ENCODE measurements around the gene USF2. TPM values are rescaled to one million over a fixed set of nuclear protein-coding genes. Genes with fewer than 3 reads are reported as not detected.

Gene USF2
- polyA plus RNA-seq, 12 donors = 91.0 to 157 (median 104) TPM; not detected in 1

DNA sequence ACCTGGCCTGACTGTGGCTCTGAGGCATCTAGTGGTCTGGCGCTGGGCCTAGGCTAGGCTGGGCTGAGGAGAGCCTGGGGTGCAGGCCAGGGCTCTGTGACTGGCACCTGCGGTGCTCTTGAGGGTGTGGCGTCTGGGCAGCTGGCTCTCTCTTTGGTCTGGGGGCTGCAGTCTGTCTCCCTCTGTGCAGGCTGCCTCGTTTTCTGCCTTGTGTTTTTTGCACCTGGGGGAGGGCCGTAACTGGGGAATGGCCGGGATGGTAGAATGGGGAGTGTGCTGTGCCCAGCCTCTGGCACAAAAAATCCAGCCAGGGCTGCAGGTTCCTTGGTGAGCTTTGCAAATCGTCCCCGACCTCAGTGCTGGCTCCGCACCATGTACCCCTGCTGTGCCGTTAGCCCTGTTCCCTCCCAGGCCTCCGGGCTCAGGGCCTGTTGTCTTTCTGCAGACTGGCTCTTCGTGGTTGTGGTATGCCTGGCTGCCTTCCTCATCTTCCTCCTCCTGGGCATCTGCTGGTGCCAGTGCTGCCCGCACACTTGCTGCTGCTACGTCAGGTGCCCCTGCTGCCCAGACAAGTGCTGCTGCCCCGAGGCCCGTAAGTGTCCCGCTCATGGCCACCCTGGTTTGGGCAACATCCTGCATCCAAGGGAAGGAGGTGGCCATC, 6.5 kb upstream of the USF2 start:
- DNase-seq = no peak

DNA sequence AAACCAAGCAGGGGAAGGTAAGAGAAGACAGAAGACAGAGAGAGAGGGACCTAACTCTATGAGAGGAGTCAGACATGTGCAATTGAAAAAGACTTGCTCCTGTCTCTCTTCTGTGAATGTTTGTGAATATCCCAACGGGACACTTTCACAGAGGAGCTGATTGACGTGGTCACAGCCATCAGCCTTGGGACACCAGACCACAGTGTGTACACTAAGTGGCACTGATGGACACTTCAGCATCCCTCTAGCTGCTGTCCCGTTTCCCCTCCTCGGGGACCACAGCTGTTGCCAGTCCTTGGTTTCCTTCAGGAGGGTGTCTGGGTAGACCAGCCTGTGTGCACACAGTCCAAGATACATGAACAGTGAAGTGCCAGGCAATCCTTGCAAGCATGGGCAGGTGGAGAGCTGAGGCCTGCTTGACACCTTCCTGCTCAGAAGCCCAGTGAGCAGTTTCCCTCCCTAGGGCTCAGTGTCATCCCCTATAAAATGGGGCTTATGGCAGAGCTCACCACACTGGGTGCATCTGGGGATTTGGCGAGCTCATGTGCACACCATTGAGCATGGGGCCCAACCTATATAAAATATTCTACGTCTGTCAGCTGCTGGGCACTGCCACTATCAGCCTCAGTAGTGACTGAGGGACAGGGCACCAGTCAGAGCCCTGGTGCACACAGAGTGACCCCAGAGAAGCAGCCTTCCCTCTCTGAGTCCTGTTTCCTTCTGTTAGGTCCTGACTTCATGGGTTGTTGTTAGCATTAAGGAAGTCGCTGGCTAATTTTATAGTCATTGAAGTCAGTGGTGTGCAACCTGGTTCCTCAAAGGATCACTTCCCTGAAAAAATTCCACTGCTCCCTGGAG, 4.3 kb upstream of the USF2 start:
- DNase-seq = no peak

DNA sequence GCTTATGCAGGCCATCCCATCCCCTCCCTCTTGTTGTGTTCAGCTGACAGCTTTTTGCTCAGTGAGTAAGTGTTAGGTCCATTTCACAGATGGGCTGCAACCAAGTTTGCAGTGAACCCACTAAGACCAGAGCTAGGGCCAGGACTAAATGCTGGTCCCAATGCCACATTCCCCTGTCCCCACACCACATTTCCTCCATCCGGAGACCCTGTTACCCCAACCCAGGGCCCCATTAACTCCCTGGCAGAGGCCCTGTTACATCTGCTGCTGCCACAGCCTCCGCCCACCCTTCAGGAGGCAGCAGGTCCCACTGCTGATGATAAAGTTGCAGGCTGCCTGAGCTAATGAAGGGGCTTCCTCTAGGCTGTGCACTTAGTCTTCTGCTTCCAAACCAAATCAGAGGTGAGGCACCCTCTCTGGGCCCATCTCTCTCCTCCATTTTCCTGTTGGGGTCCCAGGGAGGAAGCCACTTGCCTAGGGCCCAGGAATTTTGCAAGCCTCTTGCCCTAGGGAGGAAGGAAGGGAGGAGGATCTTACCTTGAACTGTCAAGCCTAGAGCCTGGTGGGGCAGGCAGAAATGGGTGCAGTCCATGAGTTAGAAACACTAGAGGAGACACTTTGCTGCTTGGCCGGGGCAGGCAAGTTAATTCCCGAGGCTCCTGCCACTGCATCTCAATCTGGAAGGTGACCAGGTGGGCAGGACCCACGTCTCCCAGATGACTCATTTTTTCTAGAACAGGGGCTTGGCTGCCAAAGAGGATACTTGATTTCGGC, 3.4 kb upstream of the USF2 start:
- DNase-seq = no peak

DNA sequence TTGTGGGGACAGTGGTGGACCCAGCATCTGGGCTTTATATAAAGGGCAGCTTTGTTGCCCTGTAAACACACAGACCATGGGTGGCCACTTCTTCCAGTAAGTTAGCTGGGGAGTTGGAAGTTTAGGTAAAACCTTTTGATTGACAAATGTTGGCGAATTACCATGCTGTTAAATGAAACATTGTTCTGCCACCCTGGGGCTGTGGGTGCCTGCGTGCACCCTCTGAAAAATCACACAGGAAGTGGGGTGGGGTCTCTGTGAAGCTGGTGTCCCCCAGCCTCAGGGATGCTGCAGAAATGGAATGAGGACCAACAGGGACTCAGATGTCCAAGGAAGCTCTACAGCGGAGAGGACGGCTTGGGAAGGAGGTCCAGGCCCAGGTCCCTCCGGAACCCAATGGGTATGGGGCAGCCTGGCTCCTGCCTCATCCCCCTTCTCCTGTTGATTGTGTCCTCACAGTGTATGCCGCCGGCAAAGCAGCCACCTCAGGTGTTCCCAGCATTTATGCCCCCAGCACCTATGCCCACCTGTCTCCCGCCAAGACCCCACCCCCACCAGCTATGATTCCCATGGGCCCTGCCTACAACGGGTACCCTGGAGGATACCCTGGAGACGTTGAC, 2.8 kb upstream of the USF2 start:
- no peak for DNase-seq

DNA sequence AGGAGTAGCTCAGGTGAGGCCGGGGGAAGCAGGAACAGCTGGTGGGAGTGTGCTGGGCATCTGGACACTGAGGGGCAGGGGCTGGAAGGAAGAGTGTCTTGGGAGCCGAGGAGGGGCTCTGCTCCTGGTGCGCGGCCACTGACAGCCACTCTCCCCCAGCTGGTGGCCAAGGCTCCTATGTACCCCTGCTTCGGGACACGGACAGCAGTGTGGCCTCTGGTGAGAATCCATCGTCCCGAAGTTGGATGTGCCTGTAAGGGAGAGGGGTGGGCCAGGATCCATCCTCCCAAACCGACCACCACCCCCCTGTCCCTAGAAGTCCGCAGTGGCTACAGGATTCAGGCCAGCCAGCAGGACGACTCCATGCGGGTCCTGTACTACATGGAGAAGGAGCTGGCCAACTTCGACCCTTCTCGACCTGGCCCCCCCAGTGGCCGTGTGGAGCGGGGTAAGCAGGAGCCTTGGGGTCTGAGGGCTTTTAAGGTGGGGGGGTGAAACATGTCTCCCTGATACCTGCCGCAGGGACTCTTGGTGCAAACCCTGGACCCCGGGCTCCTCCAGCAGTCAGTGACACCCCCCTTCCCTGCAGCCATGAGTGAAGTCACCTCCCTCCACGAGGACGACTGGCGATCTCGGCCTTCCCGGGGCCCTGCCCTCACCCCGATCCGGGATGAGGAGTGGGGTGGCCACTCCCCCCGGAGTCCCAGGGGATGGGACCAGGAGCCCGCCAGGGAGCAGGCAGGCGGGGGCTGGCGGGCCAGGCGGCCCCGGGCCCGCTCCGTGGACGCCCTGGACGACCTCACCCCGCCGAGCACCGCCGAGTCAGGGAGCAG, 2.0 kb upstream of the USF2 start:
- DNase-seq = no peak

DNA sequence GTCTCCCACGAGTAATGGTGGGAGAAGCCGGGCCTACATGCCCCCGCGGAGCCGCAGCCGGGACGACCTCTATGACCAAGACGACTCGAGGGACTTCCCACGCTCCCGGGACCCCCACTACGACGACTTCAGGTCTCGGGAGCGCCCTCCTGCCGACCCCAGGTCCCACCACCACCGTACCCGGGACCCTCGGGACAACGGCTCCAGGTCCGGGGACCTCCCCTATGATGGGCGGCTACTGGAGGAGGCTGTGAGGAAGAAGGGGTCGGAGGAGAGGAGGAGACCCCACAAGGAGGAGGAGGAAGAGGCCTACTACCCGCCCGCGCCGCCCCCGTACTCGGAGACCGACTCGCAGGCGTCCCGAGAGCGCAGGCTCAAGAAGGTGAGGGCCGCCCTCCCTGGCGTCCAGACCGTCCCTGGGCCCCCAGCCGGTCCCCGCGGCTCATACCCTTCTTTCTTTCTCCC, 1.4 kb upstream of the USF2 start:
- peak; percentile 57 for DNase-seq

DNA sequence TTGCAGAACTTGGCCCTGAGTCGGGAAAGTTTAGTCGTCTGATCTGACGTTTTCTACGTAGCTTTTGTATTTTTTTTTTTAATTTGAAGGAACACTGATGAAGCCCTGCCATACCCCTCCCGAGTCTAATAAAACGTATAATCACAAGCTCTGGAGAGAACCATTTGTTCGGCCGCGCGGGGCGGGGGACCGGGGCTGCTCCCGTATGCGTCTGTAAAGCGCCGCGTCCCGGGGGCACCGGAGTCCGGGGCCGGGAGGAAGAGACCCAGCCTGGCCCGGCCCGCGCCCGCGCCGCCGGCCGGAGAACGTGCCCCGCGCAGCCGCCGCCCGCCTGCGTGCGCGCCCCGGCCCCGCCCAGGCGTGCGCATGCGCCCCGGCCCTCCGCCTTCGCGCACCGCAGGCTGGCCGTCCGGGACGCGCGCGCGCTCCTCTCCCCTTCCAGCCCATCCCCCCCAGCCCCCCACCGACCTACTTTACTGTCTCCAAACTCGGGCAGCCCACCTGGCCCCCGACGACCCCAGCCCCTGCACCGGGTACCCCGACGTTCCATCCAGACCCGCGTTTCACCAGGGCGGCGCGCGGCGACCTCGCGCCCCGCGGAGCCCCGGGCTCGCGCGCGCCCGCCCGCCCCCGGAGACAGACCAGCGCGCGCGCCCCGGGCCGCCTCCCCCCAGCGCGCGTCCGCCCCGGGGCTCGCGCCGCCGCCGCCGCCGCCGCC, 785 bp upstream of the USF2 start:
- peak; percentile 78 for DNase-seq

DNA sequence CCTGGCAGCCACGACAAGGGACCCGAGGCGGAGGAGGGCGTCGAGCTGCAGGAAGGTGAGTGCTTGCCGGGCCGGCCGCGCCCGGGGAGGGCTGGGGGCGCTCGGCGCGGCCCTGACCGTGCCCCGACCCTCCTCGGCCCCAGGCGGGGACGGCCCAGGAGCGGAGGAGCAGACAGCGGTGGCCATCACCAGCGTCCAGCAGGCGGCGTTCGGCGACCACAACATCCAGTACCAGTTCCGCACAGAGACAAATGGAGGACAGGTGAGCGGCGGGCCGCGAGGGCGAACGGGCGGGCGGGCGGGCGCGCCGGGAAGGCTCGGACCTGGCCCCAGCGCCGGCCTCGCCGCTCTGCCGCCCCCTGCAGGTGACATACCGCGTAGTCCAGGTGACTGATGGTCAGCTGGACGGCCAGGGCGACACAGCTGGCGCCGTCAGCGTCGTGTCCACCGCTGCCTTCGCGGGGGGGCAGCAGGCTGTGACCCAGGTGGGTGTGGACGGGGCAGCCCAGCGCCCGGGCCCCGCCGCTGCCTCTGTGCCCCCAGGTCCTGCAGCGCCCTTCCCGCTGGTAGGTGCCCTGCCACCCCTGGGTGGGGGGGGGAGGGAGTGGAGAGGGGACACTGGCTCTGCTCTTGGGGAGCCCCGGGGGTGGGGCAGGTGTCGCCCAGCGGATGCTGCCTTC, 816 bp downstream of the USF2 start:
- DNase-seq = peak; percentile 86

DNA sequence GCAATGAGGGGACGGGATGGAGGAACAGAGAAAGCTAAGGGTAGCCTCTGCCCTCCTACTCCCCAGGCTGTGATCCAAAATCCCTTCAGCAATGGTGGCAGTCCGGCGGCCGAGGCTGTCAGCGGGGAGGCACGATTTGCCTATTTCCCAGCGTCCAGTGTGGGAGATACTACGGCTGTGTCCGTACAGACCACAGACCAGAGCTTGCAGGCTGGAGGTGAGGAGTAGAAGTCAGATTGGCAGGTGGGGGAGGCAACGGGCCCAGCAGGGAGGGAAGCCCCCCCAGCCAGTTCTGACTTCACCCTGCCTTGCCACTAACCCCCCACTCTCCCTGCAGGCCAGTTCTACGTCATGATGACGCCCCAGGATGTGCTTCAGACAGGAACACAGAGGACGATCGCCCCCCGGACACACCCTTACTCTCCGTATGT, 1.6 kb downstream of the USF2 start:
- DNase-seq = no peak

DNA sequence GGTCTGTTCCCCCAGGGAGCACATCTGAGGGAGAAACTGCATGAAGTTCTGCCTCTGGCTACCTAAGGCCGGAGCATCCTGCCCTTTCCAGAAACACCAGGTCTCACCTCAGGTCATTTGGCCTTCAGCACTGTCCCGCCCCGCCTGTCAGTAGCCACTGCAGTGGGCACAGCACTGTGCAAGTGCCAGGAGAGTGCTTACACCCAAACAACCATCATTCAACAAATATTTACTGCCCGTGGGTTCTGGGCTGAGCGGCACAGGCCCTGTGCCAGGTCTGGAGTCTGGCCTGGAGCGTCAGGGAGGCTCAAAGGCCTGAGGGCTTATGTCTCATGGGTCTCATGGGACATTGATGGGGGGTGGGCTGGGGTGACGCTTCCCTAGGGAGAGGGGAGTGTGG, 2.8 kb downstream of the USF2 start:
- DNase-seq = no peak

DNA sequence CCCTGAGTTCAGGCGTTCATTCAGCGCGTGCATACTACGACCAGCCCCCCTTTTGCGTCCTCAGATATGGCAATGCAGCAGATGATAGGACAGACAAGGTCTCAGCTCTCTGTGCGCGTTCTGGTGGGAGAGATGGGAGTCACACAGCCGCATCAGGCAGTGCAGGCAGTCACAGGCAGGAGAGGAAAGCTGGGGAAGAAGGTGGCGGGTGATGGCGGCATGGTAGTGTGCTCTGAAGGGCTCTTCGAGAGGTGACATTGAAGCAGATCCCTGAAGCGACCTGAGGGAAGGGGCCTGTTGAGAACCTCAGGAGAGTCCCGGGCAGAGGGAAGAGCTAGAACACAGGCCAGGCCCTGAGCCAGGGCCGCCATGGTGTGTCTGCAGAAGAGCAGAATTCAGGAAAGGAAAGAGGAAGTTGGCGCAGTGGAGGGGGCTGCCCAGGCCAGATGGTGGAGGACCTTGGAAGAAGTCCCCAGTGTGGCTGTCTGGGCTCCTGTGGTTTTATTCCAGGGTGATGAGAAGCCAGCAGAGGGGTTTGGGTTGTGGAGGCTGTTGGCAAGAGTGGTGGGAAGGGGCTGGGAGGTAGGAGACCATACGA, 3.5 kb downstream of the USF2 start:
- DNase-seq = no peak

DNA sequence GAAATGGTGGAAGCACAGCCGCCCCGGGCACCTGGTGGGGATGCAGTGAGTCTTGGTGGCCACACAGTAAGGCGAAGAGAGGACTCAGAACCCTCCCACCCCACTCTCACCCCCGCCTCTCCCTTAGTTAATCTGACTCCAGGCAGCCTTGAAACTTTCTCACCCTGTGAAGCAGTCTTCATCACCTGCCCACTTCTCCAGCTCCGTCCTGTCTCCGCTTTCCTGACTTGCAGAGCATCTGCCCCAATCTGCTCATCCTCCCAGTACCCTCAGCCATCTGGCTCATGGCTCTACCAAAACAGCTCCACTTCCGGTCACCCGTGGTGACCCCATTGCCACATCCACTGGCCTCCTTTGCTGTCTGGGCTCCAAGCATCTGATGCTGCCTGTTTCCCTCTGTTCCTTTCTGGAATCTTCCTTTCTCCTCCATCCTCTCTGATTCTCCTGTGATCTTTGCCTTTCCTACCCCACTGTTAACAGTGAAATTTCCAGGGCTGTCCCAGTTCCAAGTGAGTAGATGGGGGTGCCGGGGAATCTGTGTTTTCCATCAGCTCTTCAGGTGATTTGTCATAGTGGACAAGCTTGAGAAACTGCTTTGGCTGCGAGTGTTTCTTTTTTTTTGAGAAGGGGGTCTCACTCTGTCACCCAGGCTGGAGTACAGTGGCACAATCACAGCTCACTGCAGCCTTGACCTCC, 4.3 kb downstream of the USF2 start:
- DNase-seq = no peak

DNA sequence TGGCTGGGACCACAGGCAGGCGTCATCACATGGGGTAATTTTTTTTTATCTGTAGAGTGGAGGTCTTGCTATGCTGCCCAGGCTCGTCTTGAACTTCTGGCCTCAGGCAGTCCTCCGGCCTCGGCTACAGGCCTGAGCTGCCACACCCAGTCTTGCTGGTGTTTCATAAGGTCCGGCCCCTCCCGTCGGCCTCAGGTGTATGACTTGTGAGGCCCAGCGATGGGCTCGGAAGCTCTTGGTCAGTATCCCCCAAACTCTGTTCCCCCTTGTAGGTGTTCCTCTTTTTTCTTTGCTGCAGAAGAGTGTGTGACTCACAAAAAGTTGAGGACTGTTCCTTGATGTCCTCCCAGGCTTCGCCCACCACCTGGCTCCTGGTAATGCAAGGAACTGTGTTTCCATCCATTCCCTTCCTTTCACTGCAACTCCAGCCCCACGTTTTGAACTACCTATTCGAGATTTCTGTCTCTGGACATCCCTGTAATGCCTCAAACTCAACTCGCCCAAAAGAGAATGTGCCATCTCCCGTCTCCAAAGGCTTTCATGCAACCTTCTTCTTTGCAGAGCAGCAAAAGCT, 5.0 kb downstream of the USF2 start:
- DNase-seq = no peak

DNA sequence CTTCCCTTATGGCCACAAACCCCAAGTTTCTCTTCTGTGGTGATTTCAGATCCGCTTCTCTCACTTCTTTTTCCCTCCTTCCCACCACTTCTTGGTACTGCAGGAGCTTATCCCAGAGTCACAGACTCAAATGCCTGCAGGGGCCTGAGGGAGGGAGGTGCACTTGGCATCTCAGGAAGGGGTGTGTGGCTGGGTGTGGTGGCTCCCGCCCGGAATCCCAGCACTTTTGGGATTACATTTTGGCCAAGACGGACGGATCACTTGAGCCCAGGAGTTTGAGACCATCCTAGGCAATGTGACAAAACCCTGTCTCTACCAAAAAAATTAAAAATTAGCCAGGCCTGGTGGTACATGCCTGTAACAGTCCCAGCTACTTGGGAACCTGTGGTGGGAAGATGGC, 5.6 kb downstream of the USF2 start:
- no peak for DNase-seq

DNA sequence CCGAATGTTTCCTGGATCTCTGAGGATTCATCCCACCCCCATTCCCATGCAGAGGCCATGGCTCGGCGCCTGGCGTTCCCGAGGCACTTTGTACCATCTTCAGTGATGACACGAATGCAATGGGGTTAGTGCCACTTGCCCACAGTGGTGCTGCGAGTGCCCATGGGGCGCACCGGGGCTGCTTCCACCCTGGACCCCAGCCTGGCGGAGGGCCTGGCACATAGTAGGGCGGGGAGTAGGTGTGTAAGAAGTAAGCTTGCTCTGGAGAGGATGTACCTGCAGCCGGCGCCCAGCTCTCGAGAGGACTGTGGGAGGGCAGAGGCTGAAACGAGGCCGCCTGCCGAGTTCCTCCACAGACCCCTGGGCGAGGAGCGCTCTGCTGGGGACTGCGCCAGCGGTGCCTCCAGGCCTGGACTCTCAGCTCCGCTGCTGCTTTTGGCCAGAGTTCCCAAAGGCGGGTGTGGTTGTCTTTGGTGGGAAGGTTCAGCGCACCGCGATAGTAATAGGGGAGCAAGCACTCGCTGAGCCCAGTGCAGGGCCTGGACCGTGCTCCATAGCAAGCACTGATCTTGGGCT, 8.0 kb downstream of the USF2 start:
- DNase-seq = no peak

DNA sequence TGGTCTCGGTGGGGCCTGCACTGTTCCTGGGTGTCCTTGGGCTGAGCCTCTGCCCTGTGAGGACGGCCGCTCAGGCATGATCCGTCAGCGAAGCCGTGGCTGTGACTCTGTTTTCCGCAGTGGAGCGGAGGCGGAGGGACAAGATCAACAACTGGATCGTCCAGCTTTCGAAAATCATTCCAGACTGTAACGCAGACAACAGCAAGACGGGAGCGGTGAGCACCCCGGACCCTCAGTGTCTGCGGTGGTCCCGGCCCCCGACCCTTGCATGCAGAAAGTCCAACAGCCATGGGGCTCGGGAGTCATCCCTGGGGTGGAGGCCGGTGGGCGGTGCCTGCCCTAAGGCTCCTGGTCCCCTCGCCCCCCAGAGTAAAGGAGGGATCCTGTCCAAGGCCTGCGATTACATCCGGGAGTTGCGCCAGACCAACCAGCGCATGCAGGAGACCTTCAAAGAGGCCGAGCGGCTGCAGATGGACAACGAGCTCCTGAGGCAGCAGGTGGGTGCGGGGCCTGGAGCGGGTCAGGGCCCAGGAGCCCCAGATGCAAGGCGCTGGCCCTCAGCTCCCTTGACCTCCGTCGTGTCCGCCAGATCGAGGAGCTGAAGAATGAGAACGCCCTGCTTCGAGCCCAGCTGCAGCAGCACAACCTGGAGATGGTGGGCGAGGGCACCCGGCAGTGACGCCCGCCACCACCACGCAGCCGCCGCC, 10.0 kb downstream of the USF2 start:
- no peak for DNase-seq

DNA sequence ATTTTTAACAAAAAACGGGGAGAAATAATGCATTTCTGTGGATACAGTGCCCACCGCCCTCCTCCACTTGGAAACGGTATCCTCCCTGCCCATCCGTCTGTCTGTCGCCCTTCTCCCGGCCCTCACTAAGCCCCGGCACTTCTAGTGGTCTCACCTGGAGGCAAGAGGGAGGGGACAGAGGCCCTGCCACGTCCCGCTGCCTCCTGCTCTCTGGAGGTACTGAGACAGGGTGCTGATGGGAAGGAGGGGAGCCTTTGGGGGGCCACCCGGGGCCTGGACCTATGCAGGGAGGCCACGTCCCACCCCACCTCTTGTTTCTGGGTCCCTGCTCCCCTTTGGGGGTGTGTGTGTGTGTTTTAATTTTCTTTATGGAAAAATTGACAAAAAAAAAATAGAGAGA, 10.6 kb downstream of the USF2 start:
- DNase-seq = no peak

Data from muscle of arm (tissue), 12 donors.